GM19238 (cell line): ENCODE results near the gene THSD4.

Source experiments
- DNase-seq: peaks from one replicate; pipeline ENCODE4 v3.0.0; 2011; ENCODE audit warnings: low spot score; ENCODE audit not compliant: insufficient read length

The THSD4 gene

DNA sequence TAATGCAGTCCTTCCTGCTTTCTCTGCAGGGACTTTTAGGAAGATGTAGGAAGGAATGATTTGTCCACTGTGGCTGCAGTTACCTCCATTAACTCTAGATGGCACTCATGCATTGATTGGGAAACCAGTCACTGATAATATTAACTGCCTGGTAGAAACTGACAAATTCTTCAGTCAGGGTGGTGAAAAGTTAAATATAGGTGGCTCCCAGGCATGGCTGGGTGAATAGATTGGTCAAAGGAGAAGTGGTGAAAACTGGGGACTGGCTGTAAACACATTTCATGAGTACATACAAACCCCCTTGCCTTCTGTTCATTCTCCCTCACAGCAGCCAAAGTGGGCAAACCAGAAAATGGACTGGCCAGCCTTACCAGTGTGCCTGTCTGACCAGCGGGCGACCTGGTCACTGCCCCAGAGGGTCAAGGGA is 333.4 kb downstream of the THSD4 start:
- no peak for DNase-seq

DNA sequence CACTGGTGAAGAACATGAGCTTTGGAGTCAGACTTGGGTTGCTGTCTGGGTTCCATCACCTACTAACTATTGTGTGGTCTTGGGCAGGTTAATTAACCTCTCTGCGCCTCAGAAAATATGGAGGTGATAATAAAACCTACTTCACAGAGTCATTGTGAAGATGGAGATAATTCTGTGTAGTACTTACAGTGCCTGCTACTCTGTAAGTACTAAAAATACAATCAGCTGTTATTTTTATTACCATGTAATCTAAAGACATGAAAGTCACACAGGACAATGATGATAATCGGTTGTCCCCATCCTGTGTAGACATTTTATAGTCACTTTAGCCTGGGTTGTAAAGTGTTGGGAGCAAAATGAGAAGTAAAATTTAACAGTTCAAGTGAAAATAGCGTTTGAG is 334.1 kb downstream of the THSD4 start:
- DNase-seq: no peak

DNA sequence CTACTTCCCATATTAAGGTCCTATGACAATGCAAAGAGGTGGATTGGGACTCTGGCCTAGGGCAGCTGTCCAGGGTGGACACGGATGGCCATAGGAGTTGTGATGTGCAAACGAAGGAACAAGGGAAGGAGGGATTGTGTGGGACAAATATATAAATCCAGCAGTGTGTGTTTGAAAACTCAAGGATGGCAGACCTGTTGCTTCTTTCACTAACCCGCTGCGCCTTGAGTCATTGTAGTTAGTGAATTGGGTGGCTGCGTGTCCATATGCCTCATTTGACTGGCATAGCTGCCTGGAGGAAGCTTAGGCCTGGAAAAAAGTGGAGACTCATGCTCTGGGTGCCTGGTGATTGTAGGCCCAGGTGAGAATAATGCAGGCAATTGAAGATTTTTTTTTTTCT is 334.7 kb downstream of the THSD4 start:
- DNase-seq: no peak

DNA sequence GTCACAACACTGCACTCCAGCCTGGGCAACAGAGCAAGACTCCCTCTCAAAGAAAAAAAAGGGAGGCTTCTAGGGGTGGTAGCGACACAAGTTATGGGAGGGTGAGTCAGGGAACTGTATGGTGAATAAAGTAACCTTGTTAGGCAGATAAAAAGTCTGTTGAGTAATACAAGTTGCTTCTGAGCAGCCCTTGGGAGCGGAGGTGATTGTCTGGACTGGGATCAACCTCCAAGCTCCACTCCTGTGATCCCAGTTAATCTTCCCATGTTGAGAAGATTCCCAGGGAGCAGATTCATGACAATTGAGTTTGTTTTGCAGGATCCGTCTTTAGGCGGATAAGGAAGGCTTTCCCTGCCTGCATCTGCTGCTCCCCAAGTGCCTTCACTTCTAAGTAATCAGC is 335.9 kb downstream of the THSD4 start:
- DNase-seq: no peak

DNA sequence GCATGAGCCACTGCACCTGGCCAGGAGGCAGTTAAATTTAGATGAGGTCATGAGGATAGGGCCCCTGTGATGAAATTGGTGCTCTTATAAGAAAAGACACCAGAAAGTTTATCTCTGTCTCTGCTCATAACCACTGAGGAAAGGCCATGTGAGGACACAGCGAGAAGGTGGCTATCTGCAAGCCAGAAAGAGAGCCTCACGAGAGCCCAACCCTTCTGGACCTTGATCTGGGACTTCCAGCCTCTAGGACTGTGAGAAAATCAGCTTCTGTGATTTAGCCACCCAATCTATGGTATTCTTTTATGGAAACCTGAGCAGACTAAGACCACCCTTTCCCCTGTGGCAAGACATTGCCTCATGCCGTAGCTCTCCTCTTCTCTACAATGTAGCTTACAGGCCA is 337.6 kb downstream of the THSD4 start:
- no peak for DNase-seq

DNA sequence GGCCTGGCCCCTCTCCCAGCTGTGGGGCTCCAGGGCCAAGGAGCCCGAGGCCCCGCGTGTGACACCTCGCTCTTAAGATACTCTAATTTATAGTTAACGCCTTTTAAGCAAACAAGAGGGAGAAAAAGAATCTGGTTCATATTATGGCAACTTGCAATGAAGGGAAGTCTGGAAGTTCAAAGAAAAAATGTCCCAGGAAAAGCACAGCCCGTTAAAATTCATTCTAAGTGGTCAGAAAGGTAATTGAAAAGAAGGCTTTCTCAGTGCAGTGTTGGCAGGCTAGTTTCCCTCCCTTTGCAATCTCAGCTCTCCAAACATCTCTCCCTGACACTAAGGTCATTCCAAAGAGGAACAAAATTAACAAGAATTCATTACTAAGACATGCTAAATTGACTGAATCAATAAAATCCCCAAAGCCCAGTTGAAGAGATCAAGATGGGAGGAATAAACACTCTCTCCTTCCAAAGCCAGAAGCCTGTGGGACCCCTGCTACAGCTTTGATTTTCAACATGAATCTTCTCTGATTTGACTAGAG is 339.3 kb downstream of the THSD4 start:
- no peak for DNase-seq

DNA sequence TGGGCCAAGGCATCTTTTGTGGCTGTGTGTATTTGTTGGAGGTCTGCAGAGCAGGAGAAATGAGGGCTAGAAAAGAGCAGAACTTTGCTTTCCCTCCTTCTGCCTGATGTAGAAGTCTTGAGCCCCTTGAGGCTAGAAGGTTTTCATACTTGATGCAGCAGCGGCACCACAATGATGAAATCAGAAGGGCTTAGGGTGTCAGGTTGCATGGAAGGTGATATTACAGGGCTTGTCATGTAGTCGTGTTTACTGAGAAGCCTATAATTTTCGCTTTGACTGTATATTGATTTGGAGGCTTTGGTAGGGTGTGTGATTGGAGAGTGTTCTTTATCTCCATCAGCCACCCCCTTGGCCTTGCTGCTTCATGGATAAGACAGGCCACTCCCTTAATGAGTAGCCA is 339.8 kb downstream of the THSD4 start:
- no peak for DNase-seq

DNA sequence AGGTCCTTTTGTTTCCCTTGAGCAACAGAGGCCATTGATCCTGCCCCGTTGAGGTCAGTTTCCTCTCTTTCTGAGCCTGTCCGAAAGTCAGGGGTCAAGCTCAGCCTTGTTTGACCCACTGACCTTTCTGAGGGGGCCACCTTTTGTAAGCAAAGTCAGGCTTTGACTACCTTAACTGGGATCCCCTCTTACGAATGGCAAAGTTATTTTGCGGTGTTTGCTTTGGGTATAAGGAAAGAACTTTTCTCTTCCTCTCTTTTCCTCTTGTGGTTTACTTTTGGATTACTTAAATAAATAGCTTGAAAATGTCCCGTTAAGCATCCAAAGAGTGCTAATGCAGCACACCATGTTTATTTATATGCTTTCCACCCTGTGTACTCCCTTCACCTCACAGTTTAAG is 340.6 kb downstream of the THSD4 start:
- no peak for DNase-seq

DNA sequence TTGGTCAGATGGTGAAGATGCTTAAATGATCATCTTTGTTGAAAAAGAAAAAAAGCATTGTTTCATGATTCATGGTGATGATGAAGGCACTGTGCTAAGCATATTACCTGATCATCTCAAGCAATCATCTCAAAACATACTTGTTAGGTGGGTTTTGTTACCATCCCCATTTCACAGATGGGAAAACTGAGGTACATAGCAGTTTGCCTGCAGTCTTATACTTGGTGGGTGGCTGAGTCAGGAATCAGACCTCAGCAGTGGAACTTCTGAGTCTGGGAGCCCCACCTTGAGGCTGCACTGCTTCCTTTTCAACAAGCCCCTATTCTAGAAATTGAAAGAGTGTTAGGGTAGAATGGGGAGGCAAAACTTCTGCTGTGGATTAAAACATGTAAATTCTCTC is 341.1 kb downstream of the THSD4 start:
- DNase-seq: no peak

DNA sequence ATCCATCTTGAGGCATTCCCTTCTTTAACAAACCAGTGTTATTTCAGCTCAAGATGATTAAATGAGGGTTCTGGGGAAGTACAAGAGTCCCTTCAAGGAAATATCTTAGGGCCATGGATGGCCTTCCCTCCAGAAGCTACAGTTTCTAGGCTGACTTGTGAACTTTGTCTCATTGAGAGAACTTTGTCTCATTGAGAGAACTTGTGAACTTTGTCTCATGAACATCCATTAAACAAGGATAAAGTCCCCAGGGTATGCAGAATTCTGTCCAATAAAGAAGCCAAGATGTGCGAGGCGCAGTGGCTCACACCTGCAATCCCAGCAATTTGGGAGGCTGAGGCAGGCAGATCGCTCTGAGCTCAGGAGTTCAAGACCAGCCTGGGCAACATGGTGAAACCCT is 341.5 kb downstream of the THSD4 start:
- DNase-seq: no peak

DNA sequence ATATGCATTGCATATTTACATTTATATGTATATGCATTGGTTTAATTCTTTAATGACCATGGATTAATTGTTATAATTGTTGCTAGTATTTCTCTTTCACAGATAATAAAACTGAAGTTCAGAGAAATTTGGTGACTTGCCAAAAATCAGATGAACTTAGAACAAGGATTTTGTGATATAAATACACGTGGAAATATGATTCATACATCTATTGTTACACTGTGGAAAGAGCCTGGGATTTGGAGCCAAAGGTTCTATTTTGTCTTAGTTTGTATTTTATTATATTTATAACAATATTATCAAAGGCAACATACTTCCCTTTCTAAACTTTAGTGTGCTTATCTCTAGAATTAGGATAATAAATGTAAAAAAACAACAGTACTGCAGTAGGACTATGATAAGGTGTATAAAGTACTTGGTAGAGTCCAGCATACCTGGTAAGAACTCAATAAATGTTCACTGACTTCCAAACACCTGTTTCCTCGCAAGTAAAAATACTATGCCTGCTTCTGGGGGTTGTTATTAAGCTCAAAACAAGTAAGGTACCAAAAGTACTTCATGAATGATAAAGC is 342.9 kb downstream of the THSD4 start:
- no peak for DNase-seq

DNA sequence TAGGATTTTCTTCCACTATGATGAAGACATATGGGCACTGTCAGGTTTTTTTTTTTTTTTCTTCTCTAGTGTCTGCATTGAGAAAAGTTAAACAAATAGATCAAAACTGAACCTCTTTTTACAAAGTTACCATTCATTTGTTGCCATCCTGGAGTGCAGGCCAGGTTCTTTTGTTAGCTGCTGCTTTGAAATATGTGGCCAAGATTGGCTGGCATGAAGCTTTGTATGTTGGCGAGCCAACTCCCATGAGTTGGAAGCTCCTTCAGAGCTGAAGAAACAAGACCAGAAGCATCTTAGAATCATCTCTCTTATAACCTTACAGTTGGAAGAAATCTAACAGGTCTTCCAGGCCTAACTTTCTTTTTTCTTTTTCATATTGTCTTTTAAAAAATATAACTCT is 346.5 kb downstream of the THSD4 start:
- no peak for DNase-seq

DNA sequence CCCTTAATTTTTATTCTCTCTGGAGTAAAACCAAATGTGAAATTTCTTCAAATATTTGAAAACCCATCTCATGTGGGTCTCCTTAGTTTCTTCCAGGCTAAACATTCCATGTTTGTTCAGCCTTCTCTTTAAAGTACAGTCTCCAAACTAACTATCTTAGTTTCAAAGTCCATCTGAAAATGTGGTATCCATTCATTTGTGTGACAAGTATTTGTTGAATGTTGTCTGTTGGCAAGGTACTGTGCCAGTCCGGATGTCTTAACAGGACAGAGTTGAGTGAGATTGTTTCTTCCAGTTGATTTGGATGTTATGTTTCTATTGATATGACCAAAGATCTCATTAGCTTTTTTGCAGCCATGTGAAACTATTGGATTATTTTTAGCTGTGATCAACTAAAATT is 347.4 kb downstream of the THSD4 start:
- DNase-seq: no peak

DNA sequence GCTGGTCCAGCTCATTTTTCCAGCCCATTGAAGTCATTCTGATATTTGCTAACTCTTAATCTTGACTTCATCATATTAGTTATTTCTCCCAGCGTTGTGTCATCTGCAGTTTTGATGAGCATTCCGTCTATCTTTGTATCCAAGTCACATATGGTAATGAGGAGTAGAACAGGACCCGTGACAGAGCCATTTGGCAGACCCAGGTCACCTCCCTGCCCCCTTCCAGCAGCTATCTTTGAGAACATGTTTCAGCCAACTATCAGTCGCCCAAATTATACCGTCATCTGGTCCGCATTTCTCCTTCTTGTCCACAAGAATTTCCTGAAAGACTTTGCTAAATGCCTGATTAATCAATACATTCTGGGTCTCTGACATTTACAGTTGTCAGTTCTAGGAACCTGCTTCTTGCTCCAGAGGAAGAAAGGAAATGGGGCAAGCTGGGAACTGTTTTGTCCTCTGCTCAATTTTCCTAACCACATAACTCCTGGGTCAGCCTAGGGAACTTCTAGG is 347.9 kb downstream of the THSD4 start:
- no peak for DNase-seq

DNA sequence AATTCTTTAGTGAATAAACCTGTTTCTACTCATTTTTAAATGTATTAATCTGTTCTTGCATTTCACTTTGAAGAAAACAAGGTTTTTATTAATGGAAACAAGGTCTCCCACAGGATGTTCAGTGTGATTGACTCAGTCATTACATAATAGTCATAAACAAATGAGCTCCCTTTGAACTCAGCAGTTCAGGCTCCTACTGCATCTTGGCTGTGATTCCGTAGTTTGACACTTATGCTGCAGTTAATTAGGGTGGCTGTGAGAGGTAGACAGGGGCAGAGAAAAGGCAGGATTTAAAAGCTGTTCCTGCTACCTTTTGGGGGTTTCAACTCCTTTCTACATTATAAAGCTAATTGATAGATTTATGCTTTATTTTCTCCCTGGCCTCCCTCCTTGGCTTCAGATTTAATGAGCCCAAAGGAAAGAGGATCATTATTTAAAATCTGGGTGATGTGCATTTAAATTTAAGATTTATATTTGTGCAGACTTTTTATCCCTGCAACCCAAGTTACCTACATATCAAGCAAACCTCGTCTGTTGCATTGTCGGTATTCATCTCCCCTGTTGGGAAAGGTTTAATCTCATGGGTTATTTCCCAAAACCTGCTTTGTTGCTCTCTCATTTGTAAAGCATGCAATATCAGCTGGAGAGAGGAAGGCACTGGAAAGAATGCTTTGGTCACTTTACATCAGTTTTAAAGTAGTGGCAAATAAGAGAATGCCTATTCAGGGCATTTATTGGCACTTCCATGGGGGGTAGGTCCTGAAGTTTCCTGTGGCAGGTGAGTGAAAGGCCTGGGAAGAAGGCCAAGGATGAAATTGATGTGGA is 350.1 kb downstream of the THSD4 start:
- no peak for DNase-seq

DNA sequence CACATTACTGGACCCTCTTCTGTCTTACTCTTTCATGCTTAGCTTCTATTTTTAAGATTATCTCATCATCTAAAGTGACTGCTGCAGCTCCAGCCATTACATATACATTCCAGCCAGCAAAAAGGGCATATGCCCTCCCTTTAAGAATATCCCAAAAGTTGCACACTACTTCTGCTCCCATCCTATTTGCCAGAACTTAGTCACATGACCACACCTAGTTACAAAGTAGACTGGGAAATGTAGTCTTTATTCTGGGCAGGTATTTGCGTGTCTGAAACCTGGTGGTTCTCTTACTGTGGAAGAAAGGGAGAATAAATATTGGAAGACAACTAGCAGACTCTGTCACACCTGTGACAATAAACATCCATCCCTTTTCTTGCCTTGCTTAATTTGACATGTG is 353.4 kb downstream of the THSD4 start:
- no peak for DNase-seq

DNA sequence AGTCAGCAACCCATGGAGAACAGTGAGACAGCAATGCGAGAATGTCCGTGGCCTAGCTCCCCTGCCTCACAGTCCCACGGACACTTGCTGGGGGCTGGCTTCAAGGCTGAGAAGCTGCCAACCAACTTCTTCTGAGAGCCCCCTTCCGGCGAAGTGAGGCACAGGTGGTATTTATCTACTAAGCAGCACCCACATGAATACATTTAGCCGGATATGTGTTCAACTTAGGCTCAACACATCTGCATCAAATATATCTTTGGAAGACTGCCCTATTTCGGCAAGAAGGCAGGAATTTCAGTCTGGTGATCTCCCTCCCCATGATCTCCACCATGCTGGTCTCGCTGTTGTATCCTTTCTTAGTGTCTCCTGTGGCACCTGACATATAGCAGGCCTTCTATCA is 354.1 kb downstream of the THSD4 start:
- no peak for DNase-seq

DNA sequence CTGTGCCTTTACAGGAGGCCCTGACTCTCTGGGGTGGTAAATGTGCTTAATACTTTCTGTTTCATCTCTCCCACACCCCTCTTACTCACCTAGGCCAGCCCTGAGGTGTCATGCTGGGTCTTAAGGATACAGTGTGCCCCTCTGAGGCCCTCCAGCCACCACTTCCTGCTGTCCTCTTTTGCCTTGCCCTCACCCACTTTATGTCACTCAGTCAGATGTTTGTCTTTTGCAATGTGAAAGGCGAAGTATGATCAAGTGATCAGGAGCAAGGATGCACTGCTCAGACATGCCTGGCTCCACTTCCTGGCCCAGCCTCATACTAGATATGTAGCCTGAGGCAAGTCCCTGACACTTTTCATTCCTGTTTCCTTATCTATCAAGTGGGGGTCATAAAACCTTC is 356.1 kb downstream of the THSD4 start:
- DNase-seq: no peak

DNA sequence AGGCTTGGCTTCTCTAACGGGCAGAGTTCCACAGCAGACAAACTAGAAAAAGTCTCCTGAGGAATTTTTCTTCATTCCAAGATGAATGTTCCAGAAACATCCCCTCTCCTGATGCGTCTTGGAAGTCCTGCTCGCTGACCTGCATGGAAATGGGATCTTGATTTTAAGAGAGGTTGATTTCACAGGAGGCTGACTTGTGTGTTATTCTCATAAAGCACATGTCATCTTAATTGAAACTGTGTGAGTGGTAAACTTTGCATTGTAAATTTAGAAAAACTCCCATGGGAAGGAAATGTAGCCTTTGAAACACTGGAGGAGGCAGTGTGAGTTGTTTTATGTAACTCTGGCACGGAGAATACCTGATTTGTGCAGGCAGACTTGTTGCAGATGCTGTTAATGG is 357.3 kb downstream of the THSD4 start:
- no peak for DNase-seq

DNA sequence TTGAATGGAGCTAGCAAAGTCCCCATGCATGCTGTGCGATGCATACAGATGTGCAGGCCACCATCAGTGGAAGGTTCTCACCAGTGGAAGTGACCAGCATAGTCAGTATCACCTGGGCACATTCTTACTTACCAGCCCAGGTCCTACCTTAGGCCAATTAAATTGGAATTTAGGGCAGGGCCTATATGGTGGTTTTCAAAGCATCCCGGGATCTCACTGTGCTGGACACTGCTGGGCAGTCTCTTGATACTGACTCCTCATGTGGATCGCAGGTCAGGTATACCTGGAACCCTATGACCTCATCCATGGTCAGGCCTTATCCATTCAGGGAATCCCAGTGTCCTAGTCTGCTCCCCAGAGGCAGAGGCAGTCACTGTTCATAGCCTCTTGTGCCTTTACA is 358.5 kb downstream of the THSD4 start:
- DNase-seq: no peak

DNA sequence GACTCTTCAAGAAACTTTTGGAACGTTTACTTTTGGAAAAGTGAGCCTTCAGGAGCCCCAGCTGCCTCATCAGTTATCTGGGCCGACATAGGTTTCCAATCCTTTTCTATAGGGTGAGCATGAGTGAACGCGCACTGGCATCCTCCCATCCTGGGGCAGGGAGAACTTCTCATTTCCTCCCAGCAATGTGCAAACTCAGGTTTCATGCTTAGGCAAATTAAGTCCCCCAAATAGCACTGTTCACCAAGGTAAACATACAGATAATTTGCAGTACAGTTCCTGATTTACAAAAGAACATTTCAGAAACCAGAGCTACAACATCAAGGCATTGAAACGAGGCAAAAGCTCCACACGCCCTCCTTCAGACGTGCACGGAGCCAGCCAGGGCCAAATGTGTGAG is 361.6 kb downstream of the THSD4 start:
- no peak for DNase-seq

DNA sequence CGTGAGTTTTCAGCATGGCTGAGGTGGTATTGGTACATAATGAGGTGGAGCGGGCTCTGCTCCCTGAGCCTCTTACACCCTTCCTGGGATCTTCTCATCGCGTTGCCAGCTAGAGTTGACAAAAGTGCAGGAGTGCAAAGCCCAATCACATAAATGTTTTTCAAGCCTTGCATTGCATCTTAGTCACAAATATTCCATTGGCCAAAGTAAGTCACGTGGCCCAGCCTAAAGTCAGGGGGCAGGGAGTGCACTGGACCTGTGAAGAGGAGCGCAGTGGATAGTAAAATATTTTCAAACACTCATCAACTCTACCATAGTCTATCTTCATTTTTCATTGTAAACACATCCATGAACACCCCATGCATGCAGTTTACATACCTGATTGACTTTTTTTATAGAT is 365.3 kb downstream of the THSD4 start:
- no peak for DNase-seq

DNA sequence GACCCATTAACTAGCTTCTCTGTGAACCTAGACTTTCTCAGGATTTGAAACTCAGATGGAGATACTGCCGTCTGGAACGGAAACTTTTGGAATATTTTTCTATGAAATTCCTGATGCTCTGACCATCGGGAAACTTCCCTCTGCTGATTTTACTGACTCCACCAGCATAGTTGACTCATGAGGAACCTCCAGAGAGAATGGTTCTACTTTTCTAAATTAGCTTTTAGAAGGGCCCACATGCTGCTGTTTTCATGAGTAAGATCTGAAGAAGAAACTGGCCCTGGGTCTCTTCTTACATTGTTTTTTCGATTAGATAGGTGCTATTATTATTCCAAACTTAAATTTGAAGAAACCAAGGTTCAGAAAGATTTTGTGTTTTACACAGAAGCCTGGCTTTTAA is 368.8 kb downstream of the THSD4 start:
- DNase-seq: no peak
